HG03558 (cell line): ENCODE data around the gene BZW1.
"Not testable (repeated sequence)": the region's sequence is repeated elsewhere in the genome, so short reads cannot be mapped to it uniquely, and the experiment has no call there.

Experiments used
- ATAC-seq: cut with Tn5 transposase; IDR thresholded peaks from one replicate; pipeline ENCODE4 v1.9.1; 2021; ENCODE audit warnings: moderate number of reproducible peaks; ENCODE audit not compliant: unreplicated experiment; ENCODE audit errors: extremely low read depth

The BZW1 gene

GRCh38 chr2:200788121-200788718 lies 23.5 kb upstream of the BZW1 start:
- no peak for ATAC-seq

DNA sequence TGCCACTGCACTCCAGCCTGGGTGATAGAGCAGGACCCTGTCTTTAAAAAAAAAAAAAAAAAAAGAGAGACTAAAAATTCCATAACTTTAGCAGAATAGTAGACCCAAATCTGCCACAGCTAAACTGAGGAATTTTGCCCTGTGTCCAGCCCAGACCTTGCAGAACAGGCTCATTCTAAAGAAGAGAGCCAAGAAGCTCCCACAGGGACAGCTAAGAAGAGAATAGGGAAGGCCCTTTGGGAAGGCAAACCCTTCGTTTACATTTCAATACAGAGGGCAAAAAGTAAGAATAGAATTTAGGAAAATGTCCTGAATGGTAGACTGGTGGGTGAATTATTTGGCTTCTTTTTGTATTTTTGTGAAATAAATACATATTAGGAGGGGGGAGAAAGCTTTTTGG lies 21.5 kb upstream of the BZW1 start:
- no peak for ATAC-seq

GRCh38 chr2:200791905-200792304 lies 19.8 kb upstream of the BZW1 start:
- no peak for ATAC-seq

- ATAC-seq, result no peak
These were observed 17.6 kb upstream of the BZW1 start for GRCh38 chr2:200794143-200794542.

GRCh38 chr2:200795028-200795440 lies 16.7 kb upstream of the BZW1 start:
- ATAC-seq, result no peak

DNA sequence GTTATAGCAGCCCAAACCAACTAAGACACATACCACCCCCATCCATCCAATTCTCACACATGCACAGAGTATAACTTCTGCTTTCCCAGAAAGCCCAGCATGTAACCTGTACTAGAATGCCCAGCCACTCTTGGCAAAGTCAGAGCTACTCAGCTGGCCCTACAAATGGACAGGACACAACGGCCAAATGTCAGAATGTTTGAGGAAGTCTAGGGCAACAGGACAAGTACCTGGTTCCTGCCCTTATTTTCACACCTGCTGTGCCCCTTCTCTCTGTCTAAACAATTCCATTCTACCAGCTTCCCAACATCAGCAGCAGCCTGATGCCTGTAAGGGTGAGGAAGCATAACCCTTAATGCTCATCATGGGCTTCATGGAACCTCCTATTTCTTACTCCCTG lies 15.1 kb upstream of the BZW1 start:
- no peak for ATAC-seq

- ATAC-seq, result no peak
These were observed 14.4 kb upstream of the BZW1 start for GRCh38 chr2:200797242-200797770.

DNA sequence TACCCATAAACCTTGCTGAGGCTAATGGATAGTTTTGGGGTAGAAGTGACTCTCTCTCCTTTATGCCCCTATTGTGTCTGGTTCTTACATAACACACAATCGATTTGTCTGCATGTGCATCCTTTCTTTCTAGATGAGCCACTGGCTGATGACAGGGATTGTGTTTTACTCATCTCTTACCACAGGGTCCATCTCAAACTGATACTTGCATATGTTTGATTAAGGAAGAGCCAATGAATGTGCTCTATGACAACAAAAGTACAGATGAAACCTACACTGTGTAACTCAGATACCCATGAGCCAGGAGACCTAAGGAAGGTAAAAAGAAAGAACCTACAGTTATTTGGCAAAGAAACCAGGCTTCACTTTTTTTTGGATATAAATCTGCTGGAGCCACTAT lies 13.2 kb upstream of the BZW1 start:
- ATAC-seq, result no peak

GRCh38 chr2:200800458-200800857 lies 11.3 kb upstream of the BZW1 start:
- no peak for ATAC-seq

GRCh38 chr2:200801431-200801830 lies 10.3 kb upstream of the BZW1 start:
- not testable (repeated sequence) for ATAC-seq

- ATAC-seq, result no peak
These were observed 2.0 kb upstream of the BZW1 start for GRCh38 chr2:200809506-200810251.

DNA sequence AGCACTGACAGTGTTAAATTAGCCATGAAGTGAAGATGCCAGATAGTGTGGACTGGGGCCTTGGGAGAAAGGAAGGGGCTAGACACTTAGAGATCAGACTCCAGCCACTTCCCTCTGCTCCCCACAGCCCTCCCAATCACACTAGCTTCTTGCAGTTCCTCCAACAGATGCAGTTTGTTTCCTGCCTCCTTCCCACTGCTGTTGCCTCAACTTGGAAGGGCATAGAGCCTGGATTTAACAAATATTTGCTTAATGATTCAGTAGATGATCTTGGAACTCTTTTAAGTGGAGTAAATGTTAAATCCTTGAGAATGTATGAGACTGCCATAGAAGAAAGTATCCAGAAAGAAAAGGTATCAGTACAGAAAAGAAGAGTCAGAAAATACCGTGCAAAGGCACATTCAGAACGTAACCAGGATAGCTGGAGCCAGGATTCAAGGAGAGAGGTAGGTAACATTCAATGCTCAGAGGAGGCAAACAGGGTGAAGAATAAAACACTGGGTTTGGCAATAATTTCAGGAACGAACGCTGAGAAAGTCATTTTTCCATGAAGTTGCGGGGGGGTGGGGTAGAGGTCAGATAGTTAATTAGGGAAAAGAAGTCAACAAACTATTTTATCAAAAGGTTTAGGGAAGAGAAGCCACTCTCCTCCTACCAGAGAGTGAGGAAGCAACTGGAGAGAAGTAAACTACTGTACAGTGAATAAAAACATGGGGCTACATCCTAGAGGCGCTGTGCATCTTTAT lies 1.3 kb upstream of the BZW1 start:
- ATAC-seq, result no peak

DNA sequence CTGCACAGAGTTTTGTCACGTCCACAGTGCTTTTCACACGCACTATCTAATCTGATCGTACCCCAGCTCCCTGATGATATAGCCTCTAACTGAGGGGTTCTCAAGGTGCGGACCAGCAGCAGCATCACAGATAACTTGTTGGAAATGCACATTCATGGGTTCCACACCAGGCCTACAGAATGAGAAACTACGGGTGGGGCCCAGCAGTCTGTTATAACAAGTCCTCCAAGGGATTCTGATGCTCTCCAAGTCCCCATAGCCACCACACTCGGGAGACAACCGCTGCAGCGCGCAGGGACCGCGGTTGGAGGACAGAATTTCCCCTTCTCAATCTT lies 745 bp upstream of the BZW1 start:
- no peak for ATAC-seq

GRCh38 chr2:200812122-200813022 lies 662 bp downstream of the BZW1 start:
- ATAC-seq, result peak; percentile 14

DNA sequence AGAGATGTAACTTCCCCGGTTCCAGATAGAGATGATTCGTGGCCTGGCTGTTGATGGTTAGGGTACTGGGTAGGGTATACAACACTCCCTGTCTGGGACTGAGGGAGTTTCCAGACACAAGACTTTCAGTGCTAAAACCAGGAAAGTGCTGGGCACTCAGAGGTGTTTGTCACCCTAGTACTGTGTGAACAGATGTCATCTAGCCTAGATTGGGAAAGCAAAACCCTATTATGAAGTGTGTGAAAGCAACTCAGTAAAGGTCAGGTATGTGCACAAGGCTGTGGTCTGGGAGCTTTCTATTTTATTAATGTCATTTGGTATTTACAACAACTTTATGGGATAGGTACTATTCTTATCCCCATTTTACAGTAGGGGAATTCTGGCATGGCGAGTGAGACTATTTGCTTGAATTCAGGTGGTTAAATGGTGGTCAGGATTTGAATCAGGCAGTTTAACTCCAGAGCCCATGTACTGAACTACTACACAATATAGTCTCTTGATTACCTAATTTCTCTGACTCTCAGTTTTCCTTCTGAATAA lies 2.6 kb downstream of the BZW1 start:
- no peak for ATAC-seq

DNA sequence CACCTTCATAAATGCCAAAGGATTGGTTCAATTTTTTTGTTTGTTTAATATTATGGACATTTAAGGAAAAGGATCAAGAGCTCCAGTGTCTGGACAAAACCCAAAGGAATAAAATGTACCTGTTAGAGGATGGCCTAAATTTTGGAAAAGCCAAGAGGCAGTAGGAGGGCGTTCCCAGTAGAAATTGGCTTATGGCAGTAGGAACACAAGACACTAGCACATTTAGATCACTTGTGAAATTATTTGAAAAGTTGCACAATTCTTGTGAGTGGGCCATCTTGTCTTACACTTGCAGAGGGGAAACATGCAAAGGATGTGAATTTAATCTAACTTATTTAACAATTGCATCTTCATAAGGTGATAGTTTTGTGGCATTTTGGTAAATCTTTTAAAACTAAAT lies 3.2 kb downstream of the BZW1 start:
- no peak for ATAC-seq

GRCh38 chr2:200818732-200819131 lies 7.0 kb downstream of the BZW1 start:
- ATAC-seq, result not testable (repeated sequence)

GRCh38 chr2:200820573-200821234 lies 9.0 kb downstream of the BZW1 start:
- no peak for ATAC-seq

DNA sequence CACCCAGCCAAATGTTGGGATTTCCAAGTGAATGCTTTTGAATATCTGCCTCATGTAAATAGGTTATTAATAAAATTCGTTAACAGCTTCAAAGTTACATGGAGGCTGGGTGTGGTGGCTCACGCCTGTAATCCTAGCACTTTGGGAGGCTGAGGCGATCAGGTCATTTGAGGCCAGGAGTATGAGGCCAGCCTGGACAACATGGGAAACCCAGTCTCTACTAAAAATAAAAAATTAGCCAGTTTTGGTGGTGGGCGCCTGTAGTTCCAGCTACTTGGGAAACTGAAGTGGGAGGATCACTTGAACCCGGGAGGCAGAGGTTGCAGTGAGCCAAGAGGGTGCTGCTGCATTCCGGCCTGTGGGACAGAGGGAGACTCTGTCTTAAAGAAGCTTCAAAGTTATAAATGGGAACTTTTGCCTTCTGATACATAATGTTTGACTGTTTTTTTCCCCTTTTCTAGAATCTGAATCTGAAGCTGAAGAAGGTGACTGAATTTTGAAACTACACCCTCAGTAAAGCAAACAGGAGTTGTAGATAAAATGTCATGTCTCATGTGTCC lies 10.1 kb downstream of the BZW1 start:
- ATAC-seq, result no peak
